BLaER1 (cell line): ENCODE data around the gene TTC39B.

Source experiments
- H3K27ac ChIP-seq: shearing (Covaris generic); formaldehyde crosslinking; 2 replicates; pipeline ENCODE4 v1.8.1; 2022
- H3K27me3 ChIP-seq: shearing (Covaris generic); formaldehyde crosslinking; 2 replicates; pipeline ENCODE4 v1.8.1; 2022
- H3K36me3 ChIP-seq: shearing (Covaris generic); formaldehyde crosslinking; 2 replicates; pipeline ENCODE4 v1.8.1; 2022
- H3K4me1 ChIP-seq: shearing (Covaris generic); formaldehyde crosslinking; 2 replicates; pipeline ENCODE4 v1.8.1; 2022
- H3K4me2 ChIP-seq: shearing (Covaris generic); formaldehyde crosslinking; 2 replicates; pipeline ENCODE4 v1.8.1; 2022
- H3K4me3 ChIP-seq: shearing (Covaris generic); formaldehyde crosslinking; 2 replicates; pipeline ENCODE4 v1.8.1; 2022
- H3K9ac ChIP-seq: shearing (Covaris generic); formaldehyde crosslinking; 2 replicates; pipeline ENCODE4 v1.8.1; 2022
- H3K9me3 ChIP-seq: shearing (Covaris generic); formaldehyde crosslinking; 2 replicates; pipeline ENCODE4 v1.8.1; 2022
- H4K20me1 ChIP-seq: shearing (Covaris generic); formaldehyde crosslinking; 2 replicates; pipeline ENCODE4 v1.8.1; 2022
- Cebpa-rat ChIP-seq: shearing (Covaris generic); IDR thresholded peaks from 2 replicates; pipeline ENCODE4 v1.8.1; 2022

Gene TTC39B

DNA sequence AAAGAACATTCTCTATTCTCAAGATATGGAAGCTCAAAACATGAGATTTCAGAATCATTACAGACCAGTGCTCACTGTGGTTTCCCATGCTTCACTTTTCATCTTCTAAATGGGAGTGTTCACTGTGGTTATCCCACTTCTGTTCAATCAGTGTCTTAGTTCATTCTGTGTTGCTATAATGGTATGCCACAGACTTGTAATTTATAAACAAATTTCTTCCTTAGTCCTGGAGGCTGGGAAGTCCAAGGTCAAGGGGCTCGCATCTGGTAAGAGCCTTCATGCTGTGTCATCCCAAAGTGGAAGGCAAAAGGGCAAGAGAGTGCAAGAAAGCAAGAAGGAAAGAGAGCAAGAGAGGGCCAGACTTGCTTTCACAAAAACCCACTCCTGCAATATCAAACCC lies 146.3 kb downstream of the TTC39B start:
- Histone ChIP-seq H3K36me3 (no peaks in the 10 kb centered on the region), H3K9ac (no peak overlapping the region), H3K27ac (no peak overlapping the region), H3K9me3 (no peaks in the 10 kb centered on the region), H3K4me1 (peaks cover 10% of the 10 kb centered on the region), H3K4me3 (no peak overlapping the region), H4K20me1 (no peaks in the 10 kb centered on the region), H3K4me2 (no peak overlapping the region), H3K27me3 (no peaks in the 10 kb centered on the region)
- TF ChIP-seq Cebpa-rat: no peak

DNA sequence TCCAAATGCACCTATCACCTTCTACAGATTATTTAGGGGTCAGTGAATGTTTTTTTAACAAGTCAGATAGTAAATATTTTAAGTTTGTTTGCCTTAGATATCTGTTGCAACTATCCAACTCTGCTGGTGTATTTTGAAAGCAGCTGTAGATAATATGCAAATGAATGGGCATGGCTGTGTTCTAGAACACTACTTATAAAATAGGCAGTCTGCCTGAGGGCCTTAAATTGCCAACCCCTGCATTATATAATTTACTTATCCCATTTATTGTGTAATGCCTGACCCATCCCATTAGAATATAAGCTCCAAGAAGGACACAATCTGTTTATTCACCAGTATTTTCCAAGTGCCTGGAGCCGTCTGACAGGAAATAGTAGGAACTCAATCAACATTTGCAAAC lies 149.0 kb downstream of the TTC39B start:
- Histone ChIP-seq H3K4me1 (peaks cover 15% of the 10 kb centered on the region), H3K27me3 (no peaks in the 10 kb centered on the region), H3K4me2 (no peak overlapping the region), H3K9ac (no peak overlapping the region), H3K9me3 (no peaks in the 10 kb centered on the region), H4K20me1 (no peaks in the 10 kb centered on the region), H3K4me3 (no peak overlapping the region), H3K36me3 (no peaks in the 10 kb centered on the region), H3K27ac (no peak overlapping the region)
- no peak for TF ChIP-seq Cebpa-rat

DNA sequence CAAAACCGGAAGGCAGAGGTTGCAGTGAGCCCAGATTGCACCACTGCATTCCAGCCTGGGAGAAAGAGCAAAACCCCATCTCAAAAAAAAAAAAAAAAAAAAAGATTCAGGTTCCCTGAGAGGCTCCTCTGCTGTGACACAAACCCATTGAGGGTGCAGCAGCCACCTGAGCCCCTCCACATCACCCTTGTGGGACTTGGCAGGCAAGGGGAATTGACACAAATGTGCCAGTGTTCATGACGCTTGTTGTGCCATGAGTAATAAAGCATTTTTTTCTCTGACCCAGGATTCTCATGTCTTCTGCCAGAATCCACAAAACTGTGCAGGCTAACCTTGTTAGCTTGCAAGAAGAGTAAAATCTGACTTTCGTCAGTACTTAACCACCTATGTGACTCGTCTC lies 149.6 kb downstream of the TTC39B start:
- no peaks in the 10 kb centered on the region for H4K20me1 ChIP-seq
- H3K36me3 ChIP-seq: no peaks in the 10 kb centered on the region
- no peak overlapping the region for H3K9ac ChIP-seq
- no peak overlapping the region for H3K27ac ChIP-seq
- H3K4me1 ChIP-seq: peaks cover 15% of the 10 kb centered on the region
- H3K4me3 ChIP-seq: no peak overlapping the region
- no peaks in the 10 kb centered on the region for H3K9me3 ChIP-seq
- H3K4me2 ChIP-seq: no peak overlapping the region
- no peak for TF ChIP-seq Cebpa-rat
- no peaks in the 10 kb centered on the region for H3K27me3 ChIP-seq

DNA sequence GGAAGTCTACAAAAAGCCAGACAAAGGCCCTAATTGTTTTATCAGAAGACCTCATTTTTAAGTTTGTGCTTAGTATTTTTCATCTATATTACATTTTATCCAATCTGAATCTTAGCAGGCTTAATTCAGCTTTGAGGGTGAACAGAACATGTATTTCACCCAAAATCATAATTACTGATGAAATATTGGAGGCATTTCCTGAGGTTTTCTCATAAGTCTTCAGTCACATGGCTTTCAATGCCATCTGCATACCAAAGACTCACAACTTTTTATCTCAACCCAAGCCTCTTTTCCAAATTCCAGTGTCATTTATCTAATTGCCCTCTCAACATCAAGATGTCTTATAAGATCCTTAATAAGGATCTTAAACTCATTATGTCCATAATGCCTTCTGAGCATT lies 150.8 kb downstream of the TTC39B start:
- H3K27ac ChIP-seq: peak overlapping the region; percentile 28; the same call in 1 of the 2 replicates
- H4K20me1 ChIP-seq: no peaks in the 10 kb centered on the region
- no peak for TF ChIP-seq Cebpa-rat
- no peak overlapping the region for H3K9ac ChIP-seq
- peaks cover 17% of the 10 kb centered on the region for H3K4me1 ChIP-seq
- no peaks in the 10 kb centered on the region for H3K36me3 ChIP-seq
- H3K4me2 ChIP-seq: peak overlapping the region; percentile 62
- no peaks in the 10 kb centered on the region for H3K27me3 ChIP-seq
- no peaks in the 10 kb centered on the region for H3K9me3 ChIP-seq
- no peak overlapping the region for H3K4me3 ChIP-seq

DNA sequence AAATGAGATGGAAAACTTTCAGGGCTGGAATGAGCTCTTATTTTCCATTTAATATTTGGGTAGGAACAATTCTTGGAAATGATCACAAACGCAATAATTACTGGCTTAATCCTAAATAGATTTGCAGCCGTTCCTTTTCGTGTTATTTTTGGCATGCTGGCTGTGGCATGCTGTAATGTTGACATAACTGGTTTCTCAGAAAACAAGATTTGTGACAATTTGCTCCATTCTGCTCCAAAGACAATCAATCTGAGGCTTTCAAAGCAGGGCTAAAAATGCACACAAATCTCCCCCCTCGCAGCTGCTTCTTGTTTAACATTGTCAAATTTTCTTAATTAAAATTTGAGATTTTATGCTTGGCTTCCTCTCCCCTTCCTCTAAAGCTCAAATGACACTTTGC lies 151.2 kb downstream of the TTC39B start:
- H3K27ac ChIP-seq: peak overlapping the region; percentile 28; the same call in 1 of the 2 replicates
- no peak overlapping the region for H3K4me3 ChIP-seq
- peaks cover 21% of the 10 kb centered on the region for H3K4me1 ChIP-seq
- H4K20me1 ChIP-seq: no peaks in the 10 kb centered on the region
- H3K36me3 ChIP-seq: no peaks in the 10 kb centered on the region
- no peak overlapping the region for H3K9ac ChIP-seq
- H3K27me3 ChIP-seq: no peaks in the 10 kb centered on the region
- peak overlapping the region; percentile 62 for H3K4me2 ChIP-seq
- no peak for TF ChIP-seq Cebpa-rat
- H3K9me3 ChIP-seq: no peaks in the 10 kb centered on the region

DNA sequence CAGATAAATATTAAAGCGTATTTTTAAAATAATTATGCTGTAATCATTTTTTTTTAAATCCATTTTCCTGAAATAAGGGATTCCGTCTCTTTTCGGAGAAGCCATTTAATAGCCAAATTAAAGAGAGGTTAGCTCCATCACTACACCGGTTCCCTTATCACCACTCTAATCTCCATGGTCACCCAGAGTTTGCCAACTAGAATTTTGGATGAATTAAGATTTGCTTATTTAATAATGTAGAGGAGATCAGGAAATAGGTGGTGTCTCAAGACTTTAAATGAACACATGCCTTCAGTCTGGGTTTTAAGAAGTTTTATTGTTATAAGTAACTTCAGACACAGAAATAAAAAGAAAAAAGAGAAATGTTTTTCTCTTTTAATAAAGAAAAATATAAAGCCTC lies 151.7 kb downstream of the TTC39B start:
- Histone ChIP-seq H3K4me1 (peaks cover 26% of the 10 kb centered on the region), H3K4me3 (no peak overlapping the region), H3K27me3 (no peaks in the 10 kb centered on the region), H3K27ac (no peak overlapping the region), H4K20me1 (no peaks in the 10 kb centered on the region), H3K36me3 (no peaks in the 10 kb centered on the region), H3K4me2 (0 out of 2 replicates have a peak overlapping the region, but pooled peaks have one; percentile 5), H3K9ac (no peak overlapping the region), H3K9me3 (no peaks in the 10 kb centered on the region)
- TF ChIP-seq Cebpa-rat: no peak

DNA sequence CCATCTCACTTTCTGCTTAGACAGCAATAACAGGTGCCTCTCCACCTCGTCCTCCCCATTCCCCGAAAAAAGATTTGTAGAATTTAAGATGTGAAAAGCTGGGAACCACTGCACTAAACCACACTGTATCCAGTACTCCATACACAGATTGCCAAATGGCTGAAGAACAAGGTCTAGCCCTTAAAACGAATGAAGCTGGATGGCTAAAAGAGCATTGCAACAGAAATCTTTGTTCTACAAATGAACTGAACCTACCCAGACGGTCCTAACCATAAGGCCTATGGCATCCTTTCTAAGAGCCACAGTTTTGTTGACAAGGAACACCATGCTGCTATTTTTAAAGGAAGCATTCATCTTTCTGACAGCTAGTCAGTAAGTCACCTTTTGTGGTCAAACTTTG lies 152.3 kb downstream of the TTC39B start:
- Histone ChIP-seq H3K27me3 (no peaks in the 10 kb centered on the region), H3K9me3 (no peaks in the 10 kb centered on the region), H3K36me3 (no peaks in the 10 kb centered on the region), H4K20me1 (no peaks in the 10 kb centered on the region), H3K4me2 (no peak overlapping the region), H3K4me3 (no peak overlapping the region), H3K27ac (no peak overlapping the region), H3K9ac (no peak overlapping the region), H3K4me1 (peaks cover 28% of the 10 kb centered on the region)
- TF ChIP-seq Cebpa-rat: no peak

DNA sequence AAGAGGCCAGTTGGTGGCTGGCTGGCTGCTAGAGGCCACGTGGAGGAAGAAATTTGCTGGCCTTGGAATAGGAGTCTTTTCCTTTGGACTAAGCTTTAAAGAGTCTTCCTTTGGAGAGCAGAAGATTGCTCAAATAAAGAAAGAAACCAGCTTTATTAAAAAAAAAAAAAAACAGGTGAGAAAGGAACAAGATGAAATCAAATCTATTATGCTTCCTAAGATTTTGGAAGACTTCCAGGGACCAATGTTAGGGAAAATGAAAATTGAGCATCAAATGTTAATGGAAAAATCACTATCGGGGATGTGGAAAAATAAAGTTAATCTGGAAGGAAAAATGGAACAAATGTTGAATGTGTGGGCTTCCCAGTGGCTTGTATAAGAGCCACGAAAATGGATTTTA lies 153.1 kb downstream of the TTC39B start:
- Histone ChIP-seq H3K9me3 (no peaks in the 10 kb centered on the region), H3K9ac (no peak overlapping the region), H3K36me3 (no peaks in the 10 kb centered on the region), H3K4me2 (no peak overlapping the region), H4K20me1 (no peaks in the 10 kb centered on the region), H3K4me3 (no peak overlapping the region), H3K27me3 (no peaks in the 10 kb centered on the region), H3K27ac (no peak overlapping the region), H3K4me1 (peaks cover 28% of the 10 kb centered on the region)
- TF ChIP-seq Cebpa-rat: no peak

DNA sequence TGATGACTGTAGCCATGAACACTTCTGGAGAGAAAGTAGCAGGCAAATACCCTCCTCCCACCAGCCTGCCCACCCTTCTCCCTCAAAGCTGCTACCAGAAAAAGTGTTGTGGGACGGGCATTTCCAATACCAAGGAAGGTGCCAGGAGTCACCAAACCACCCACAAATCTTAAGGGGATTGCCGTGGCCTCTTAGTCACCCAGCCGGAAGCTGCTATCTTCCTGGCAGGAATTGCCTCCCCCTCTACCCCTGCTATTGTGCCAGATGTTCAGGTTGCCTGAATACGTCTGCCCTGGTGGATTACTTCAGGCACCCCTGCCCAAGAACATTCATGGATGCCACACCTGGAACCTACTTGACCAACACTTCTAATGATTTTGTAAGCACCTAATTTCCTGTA lies 156.1 kb downstream of the TTC39B start:
- no peaks in the 10 kb centered on the region for H3K9me3 ChIP-seq
- no peaks in the 10 kb centered on the region for H3K36me3 ChIP-seq
- H3K4me3 ChIP-seq: no peak overlapping the region
- peaks cover 21% of the 10 kb centered on the region for H3K4me1 ChIP-seq
- peak overlapping the region; percentile 45 for H3K4me2 ChIP-seq
- TF ChIP-seq Cebpa-rat: no peak
- no peaks in the 10 kb centered on the region for H3K27me3 ChIP-seq
- no peak overlapping the region for H3K9ac ChIP-seq
- H4K20me1 ChIP-seq: no peaks in the 10 kb centered on the region
- no peak overlapping the region for H3K27ac ChIP-seq

DNA sequence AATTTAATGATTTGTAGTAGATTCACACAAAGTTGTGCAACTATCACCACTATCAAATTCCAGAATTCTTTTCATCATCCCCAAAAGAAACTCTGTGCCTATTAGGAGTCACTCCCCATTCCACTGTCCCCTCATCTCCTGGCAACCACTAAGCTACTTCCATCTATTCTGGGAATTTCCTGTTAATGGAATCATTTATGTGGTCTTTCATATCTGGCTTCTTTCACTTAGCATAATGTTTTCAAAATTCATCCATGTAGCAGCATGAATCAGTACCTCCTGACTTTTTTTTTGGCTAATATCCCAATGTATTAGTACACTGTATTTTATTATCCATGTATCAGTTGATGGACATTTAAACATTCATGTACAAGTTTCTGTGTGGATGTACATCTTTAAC lies 157.6 kb downstream of the TTC39B start:
- Histone ChIP-seq H3K27me3 (no peaks in the 10 kb centered on the region), H3K27ac (no peak overlapping the region), H3K36me3 (no peaks in the 10 kb centered on the region), H3K4me1 (peaks cover 13% of the 10 kb centered on the region), H3K9ac (no peak overlapping the region), H3K4me2 (no peak overlapping the region), H4K20me1 (no peaks in the 10 kb centered on the region), H3K4me3 (no peak overlapping the region), H3K9me3 (no peaks in the 10 kb centered on the region)
- TF ChIP-seq Cebpa-rat: no peak

DNA sequence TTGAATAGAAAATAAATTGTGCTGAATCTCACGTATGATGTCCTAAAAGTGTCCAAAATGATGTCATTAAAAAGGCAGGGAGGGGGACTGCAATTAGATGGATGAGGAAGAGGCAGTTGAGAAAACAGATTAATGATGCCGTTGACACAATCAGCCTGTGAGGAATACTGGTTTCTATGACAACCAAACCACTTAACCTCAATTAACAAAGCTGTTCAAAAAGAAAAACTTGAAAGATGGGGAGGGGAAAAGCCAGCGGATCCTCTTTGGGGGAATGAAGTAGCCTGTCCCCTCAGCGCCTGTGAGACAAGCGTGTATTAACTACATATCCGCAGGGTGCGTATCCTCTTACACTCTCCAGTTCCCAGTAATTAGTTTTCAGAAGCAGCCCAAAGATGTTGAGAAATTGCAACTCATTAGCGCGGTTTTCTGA lies 160.7 kb downstream of the TTC39B start:
- no peak overlapping the region; the same call in 1 of the 2 replicates for H3K4me2 ChIP-seq
- no peaks in the 10 kb centered on the region for H3K9me3 ChIP-seq
- no peaks in the 10 kb centered on the region for H3K36me3 ChIP-seq
- no peak overlapping the region for H3K4me3 ChIP-seq
- H3K27me3 ChIP-seq: no peaks in the 10 kb centered on the region
- peaks cover 11% of the 10 kb centered on the region for H3K4me1 ChIP-seq
- H3K9ac ChIP-seq: no peak overlapping the region
- H3K27ac ChIP-seq: no peak overlapping the region
- no peak for TF ChIP-seq Cebpa-rat
- H4K20me1 ChIP-seq: no peaks in the 10 kb centered on the region
